B cell (primary cell): ENCODE data around the gene RPS15.

Experiments used
- EZH2 ChIP-seq: IDR thresholded peaks from 2 replicates; pipeline ENCODE4 v1.6.1; 2012; ENCODE audit warnings: borderline replicate concordance, low read depth, mild to moderate bottlenecking, moderate library complexity, low read length; ENCODE audit not compliant: insufficient read depth, poor library complexity, severe bottlenecking
- TF ChIP-seq, protein P1 (sequence below): fragments of 200-600 bp; IDR thresholded peaks from one replicate; pipeline ENCODE4 v1.8.0; 2022; ENCODE audit warnings: antibody characterized with exemption, mild to moderate bottlenecking

DNA sequence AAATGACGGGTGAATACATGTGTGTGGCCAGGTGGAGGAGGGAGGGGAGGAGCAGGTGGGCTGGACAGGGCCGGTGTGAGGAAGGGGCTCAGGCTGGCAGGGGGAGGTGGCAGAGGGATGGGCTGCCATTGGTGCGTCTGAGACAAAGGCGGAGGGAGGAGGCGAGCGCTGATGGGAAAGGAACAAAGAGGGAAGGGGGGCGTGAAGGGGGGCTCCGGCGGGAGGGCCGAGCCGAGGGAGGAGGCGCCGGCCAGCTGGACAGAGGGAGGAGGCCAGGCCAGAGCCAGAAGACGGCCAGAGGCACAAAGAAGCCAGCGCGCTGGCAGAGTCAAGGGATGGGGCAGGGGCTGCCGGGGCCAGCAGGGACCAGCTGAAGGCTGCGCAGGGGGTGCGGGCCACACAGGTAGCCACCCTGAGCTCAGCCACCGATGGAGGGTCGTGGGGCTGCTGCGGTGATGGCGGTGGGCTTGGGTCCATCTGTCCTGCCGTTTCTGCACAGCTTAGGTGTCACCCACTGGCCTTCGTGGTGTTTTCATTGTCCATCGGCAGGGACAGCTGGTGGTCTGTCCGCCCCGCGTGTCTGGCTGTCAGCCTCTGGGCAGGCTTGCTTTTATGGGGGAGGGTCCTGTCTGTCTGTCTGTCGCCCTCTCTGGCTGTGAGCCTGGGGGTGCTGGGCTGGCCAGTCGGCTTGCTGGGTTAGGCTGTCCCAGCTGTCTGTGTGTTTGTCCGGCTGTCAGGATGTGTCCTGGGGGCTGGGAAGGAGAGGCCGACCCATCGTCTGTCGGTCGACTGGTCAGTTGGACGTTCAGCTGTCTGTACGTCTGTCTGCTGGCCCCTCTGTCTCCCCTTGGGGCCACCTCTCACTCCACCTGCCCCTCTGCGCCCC is 14.0 kb downstream of the RPS15 start:
- TF ChIP-seq, protein P1, sequence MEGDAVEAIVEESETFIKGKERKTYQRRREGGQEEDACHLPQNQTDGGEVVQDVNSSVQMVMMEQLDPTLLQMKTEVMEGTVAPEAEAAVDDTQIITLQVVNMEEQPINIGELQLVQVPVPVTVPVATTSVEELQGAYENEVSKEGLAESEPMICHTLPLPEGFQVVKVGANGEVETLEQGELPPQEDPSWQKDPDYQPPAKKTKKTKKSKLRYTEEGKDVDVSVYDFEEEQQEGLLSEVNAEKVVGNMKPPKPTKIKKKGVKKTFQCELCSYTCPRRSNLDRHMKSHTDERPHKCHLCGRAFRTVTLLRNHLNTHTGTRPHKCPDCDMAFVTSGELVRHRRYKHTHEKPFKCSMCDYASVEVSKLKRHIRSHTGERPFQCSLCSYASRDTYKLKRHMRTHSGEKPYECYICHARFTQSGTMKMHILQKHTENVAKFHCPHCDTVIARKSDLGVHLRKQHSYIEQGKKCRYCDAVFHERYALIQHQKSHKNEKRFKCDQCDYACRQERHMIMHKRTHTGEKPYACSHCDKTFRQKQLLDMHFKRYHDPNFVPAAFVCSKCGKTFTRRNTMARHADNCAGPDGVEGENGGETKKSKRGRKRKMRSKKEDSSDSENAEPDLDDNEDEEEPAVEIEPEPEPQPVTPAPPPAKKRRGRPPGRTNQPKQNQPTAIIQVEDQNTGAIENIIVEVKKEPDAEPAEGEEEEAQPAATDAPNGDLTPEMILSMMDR = no peak
- TF ChIP-seq EZH2 = no peak
